B cell (primary cell): Measurements from ENCODE around the gene PFN4. TPM values are rescaled to one million over a fixed set of nuclear protein-coding genes. Genes with fewer than 3 reads are reported as not detected.
"Not testable (repeated sequence)": the region's sequence is repeated elsewhere in the genome, so short reads cannot be mapped to it uniquely, and the experiment has no call there.

ENCODE experiments used
- ATAC-seq: fragments of 200-7000 bp; cut with Tn5 transposase; one replicate; pipeline ENCODE4 v1.10.0; 2021; ENCODE audit warnings: low read depth, mild to moderate bottlenecking, moderate number of reproducible peaks, moderate library complexity
- CTCF ChIA-PET: fragments of 350-600 bp; sonication (Branson Sonifier 250); formaldehyde crosslinking; loops from one replicate; lab custom pipeline; 2021; ENCODE audit warnings: antibody characterized with exemption, inconsistent platforms; lab: Charles Lee
- POLR2A ChIA-PET: fragments of 350-600 bp; sonication (Branson Sonifier 250); formaldehyde crosslinking; loops from one replicate; lab custom pipeline; 2021; ENCODE audit warnings: antibody characterized with exemption; lab: Charles Lee
- DNase-seq: peaks from one replicate; pipeline ENCODE4 v3.0.0; 2013
- H2AFZ ChIP-seq: 2 replicates; pipeline ENCODE4 v1.6.1; 2012; ENCODE audit warnings: mild to moderate bottlenecking, low read depth, low read length; ENCODE audit not compliant: insufficient read depth, poor library complexity, severe bottlenecking
- H3K27ac ChIP-seq, 2 donors: 1 replicate in 1 of 2; 2 replicates in 1 of 2; pipeline ENCODE4 v1.5.1; 2012 to 2013; ENCODE audit warnings: low read length in 2 of 2, mild to moderate bottlenecking in 2 of 2, moderate library complexity in 1 of 2
- H3K27me3 ChIP-seq, 4 experiments: fragments of 200-600 bp in 1 of 4; sonication (generic) in 1 of 4; replicated peaks in 1 of 4; 1 replicate in 2 of 4; 2 replicates in 2 of 4; pipeline versions ENCODE4 v1.6.1 to v1.7.0; 2013 to 2016; ENCODE audit warnings: low read length in 3 of 4, mild to moderate bottlenecking in 2 of 4, mixed read lengths in 1 of 4, moderate library complexity in 1 of 4; ENCODE audit not compliant: insufficient read depth in 4 of 4, control insufficient read depth in 3 of 4; ENCODE audit errors: control extremely low read depth in 1 of 4
- H3K36me3 ChIP-seq, 2 experiments: replicated peaks in 1 of 2; 1 replicate in 1 of 2; 2 replicates in 1 of 2; pipeline versions ENCODE4 v1.6.1 to v1.7.1; 2013; ENCODE audit warnings: low read length in 1 of 2; ENCODE audit not compliant: insufficient read depth in 2 of 2, control insufficient read depth in 1 of 2; ENCODE audit errors: control extremely low read depth in 1 of 2, extremely low read depth in 1 of 2
- H3K4me1 ChIP-seq, 2 donors: fragments of 200-600 bp in 1 of 2; sonication (generic) in 1 of 2; 1 replicate in 1 of 2; 2 replicates in 1 of 2; pipeline versions ENCODE4 v1.5.1 to v1.6.1; 2013 to 2017; ENCODE audit warnings: low read length in 2 of 2; ENCODE audit not compliant: control insufficient read depth in 2 of 2, insufficient read depth in 2 of 2
- H3K4me2 ChIP-seq: replicated peaks from 2 replicates; pipeline ENCODE3; 2012; ENCODE audit warnings: mild to moderate bottlenecking, low read depth, low read length; ENCODE audit not compliant: poor library complexity, severe bottlenecking
- H3K4me3 ChIP-seq, 5 experiments: fragments of 200-600 bp in 1 of 5; sonication (generic) in 1 of 5; 1 replicate in 3 of 5; 2 replicates in 2 of 5; pipeline versions ENCODE4 v1.5.1 to v1.7.0; 2011 to 2016; ENCODE audit warnings: low read length in 4 of 5, mild to moderate bottlenecking in 4 of 5, low read depth in 2 of 5, control low read depth in 1 of 5, moderate library complexity in 1 of 5; ENCODE audit not compliant: insufficient read depth in 1 of 5; ENCODE audit errors: control extremely low read depth in 1 of 5, extremely low read depth in 1 of 5
- H3K79me2 ChIP-seq: fragments of 200-600 bp; sonication (generic); one replicate; pipeline ENCODE4 v1.6.0; 2016; ENCODE audit warnings: low read length; ENCODE audit not compliant: control insufficient read depth, insufficient read depth
- H3K9ac ChIP-seq: fragments of 200-600 bp; sonication (generic); 2 replicates; pipeline ENCODE4 v1.6.1; 2017; ENCODE audit warnings: mild to moderate bottlenecking, low read length, moderate library complexity
- H3K9me3 ChIP-seq, 3 donors: one replicate each; pipeline versions ENCODE4 v1.6.1 to v1.7.1; 2013; ENCODE audit warnings: low read length in 2 of 3; ENCODE audit not compliant: control insufficient read depth in 2 of 3, insufficient read depth in 1 of 3; ENCODE audit errors: control extremely low read depth in 1 of 3
- H4K20me1 ChIP-seq: 2 replicates; pipeline ENCODE4 v1.6.0; 2012; ENCODE audit warnings: mild to moderate bottlenecking, low read length; ENCODE audit not compliant: insufficient read depth, control insufficient read depth, poor library complexity, severe bottlenecking
- H3K27ac Mint-ChIP-seq: one replicate; pipeline ENCODE4 v1.8.0; 2021; ENCODE audit warnings: mixed read lengths
- H3K27me3 Mint-ChIP-seq: one replicate; pipeline ENCODE4 v1.8.0; 2021; ENCODE audit warnings: mixed read lengths
- H3K4me1 Mint-ChIP-seq: one replicate; pipeline ENCODE4 v1.8.0; 2021; ENCODE audit warnings: mixed read lengths
- H3K4me3 Mint-ChIP-seq: one replicate; pipeline ENCODE4 v1.8.0; 2021; ENCODE audit warnings: mixed read lengths
- H3K9me3 Mint-ChIP-seq: one replicate; pipeline ENCODE4 v1.8.0; 2022; ENCODE audit warnings: mixed read lengths; ENCODE audit not compliant: insufficient read depth
- EZH2 ChIP-seq: IDR thresholded peaks from 2 replicates; pipeline ENCODE4 v1.6.1; 2012; ENCODE audit warnings: borderline replicate concordance, low read depth, mild to moderate bottlenecking, moderate library complexity, low read length; ENCODE audit not compliant: insufficient read depth, poor library complexity, severe bottlenecking
- WGBS: methylation state at CpG from one replicate; pipeline ENCODE4 v1.1.5; 2013; ENCODE audit warnings: missing lambda C conversion rate; ENCODE audit not compliant: insufficient coverage; 5-methylcytosine and 5-hydroxymethylcytosine counted together
- intact Hi-C: fragments of 100-400 bp; cut with micrococcal nuclease; formaldehyde crosslinking; loops from one replicate; pipeline ENCODE4 v1.10.0; 2022
- polyA plus RNA-seq: library from polyadenylated mRNA; depleted of rRNA; stranded (reverse); fragments of >200 nt; gene quantifications from 2 replicates; pipeline ENCODE4 v1.2.3, GENCODE V29; 2012
- total RNA-seq, 2 donors: library from RNA; stranded (reverse); fragments of 120-200 nt in 1 of 2; gene quantifications; 1 replicate in 1 of 2; 2 replicates in 1 of 2; pipeline versions ENCODE4 v1.2.3 to v1.2.4, GENCODE V29; 2013 to 2022
- TF ChIP-seq, protein P1 (sequence below): fragments of 200-600 bp; IDR thresholded peaks from one replicate; pipeline ENCODE4 v1.8.0; 2022; ENCODE audit warnings: antibody characterized with exemption, mild to moderate bottlenecking

The PFN4 gene
- total and polyA plus RNA-seq, 2 donors (not counting 1 experiment from before 2014, with no cell fraction given) = 0.13 to 0.39 TPM

DNA sequence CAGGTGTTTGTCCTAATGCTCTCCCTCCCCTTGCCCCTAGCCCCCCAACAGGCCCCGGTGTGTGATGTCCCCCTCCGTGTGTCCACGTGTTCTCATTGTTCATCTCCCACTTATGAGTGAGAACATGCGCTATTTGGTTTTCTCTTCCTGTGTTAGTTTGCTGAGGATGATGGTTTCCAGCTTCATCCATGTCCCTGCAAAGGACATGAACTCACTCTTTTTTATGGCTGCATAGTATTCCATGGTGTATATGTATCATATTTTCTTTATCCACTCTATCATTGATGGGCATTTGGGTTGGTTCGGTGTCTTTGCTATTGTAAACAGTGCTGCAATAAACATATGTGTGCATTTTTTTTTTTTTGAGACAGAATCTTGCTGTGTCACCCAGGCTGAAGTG, 29.9 kb downstream of the PFN4 start:
- POLR2A ChIA-PET, H2AFZ ChIP-seq, H3K27me3 Mint-ChIP-seq, H3K27ac Mint-ChIP-seq, H3K4me1 Mint-ChIP-seq, H3K9ac ChIP-seq, H3K27ac ChIP-seq, H3K4me2 ChIP-seq, H3K4me3 Mint-ChIP-seq, intact Hi-C loops, H4K20me1 ChIP-seq, H3K36me3 ChIP-seq, H3K4me1 ChIP-seq, ATAC-seq, H3K27me3 ChIP-seq, DNase-seq, H3K9me3 Mint-ChIP-seq, H3K9me3 ChIP-seq, H3K79me2 ChIP-seq, CTCF ChIA-PET, H3K4me3 ChIP-seq: not testable (repeated sequence)
- WGBS = no CpG with 5 or more reads among the region's 5 CpGs

DNA sequence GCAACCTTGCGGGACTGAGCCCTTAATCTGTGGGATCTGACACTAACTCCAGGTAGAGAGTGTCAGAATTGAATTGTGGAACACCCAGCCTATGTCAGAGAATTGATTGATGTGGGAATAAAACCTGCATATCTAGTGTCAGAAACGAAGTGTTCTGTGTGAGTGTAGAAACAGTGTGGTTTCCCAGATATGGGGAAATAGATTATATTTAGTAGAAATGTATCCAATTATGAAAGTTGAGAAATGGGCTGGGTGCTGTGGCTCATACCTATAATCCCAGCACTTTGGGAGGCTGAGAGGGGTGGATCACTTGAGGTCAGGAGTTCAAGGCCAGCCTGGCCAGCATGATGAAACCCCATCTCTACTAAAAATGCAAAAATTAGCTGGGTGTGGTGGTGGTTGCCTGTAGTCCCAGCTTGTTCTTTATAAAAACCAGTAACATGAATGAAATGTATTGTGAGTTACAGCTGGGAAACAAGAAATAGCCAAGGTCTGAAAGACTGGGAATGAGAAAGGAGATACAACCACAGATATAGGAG, 34.2 kb downstream of the PFN4 start:
- H3K4me3 Mint-ChIP-seq = no peak overlapping the region
- no peak overlapping the region for H3K27ac ChIP-seq
- H3K4me3 ChIP-seq = no peak overlapping the region
- peaks cover 6 to 11% of the 10 kb centered on the region in 2 donors for H3K4me1 ChIP-seq
- DNase-seq (no peak), ATAC-seq (no peak)
- POLR2A ChIA-PET = no interaction called here
- H3K9me3 ChIP-seq = no peaks in the 10 kb centered on the region
- no peak overlapping the region for H2AFZ ChIP-seq
- no peak overlapping the region for H3K9ac ChIP-seq
- H3K4me2 ChIP-seq = no peak overlapping the region
- no peaks in the 10 kb centered on the region for H3K9me3 Mint-ChIP-seq
- H3K27ac Mint-ChIP-seq = no peak overlapping the region
- intact Hi-C loops = no loop called here
- no peaks in the 10 kb centered on the region for H3K27me3 ChIP-seq
- WGBS = 93% methylated on average over 2 of the region's 2 CpGs
- H3K36me3 ChIP-seq = peaks cover 2 to 3% of the 10 kb centered on the region in 2 experiments
- CTCF ChIA-PET = interaction anchor here (0.8 kb wide), 1 partner anchor 10 kb away, joined by 3 read pairs; no protein-coding TSS in a partner anchor
- peaks cover 11% of the 10 kb centered on the region for H3K4me1 Mint-ChIP-seq
- H3K79me2 ChIP-seq = peaks cover 12% of the 10 kb centered on the region
- no peaks in the 10 kb centered on the region for H4K20me1 ChIP-seq
- H3K27me3 Mint-ChIP-seq = no peaks in the 10 kb centered on the region
- TF ChIP-seq, protein P1, sequence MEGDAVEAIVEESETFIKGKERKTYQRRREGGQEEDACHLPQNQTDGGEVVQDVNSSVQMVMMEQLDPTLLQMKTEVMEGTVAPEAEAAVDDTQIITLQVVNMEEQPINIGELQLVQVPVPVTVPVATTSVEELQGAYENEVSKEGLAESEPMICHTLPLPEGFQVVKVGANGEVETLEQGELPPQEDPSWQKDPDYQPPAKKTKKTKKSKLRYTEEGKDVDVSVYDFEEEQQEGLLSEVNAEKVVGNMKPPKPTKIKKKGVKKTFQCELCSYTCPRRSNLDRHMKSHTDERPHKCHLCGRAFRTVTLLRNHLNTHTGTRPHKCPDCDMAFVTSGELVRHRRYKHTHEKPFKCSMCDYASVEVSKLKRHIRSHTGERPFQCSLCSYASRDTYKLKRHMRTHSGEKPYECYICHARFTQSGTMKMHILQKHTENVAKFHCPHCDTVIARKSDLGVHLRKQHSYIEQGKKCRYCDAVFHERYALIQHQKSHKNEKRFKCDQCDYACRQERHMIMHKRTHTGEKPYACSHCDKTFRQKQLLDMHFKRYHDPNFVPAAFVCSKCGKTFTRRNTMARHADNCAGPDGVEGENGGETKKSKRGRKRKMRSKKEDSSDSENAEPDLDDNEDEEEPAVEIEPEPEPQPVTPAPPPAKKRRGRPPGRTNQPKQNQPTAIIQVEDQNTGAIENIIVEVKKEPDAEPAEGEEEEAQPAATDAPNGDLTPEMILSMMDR = no peak
- no peak for TF ChIP-seq EZH2
